ENCODE results near the gene DNAJB7.
"Not testable (repeated sequence)": the region's sequence is repeated elsewhere in the genome, so short reads cannot be mapped to it uniquely, and the experiment has no call there.

The DNAJB7 gene

DNA sequence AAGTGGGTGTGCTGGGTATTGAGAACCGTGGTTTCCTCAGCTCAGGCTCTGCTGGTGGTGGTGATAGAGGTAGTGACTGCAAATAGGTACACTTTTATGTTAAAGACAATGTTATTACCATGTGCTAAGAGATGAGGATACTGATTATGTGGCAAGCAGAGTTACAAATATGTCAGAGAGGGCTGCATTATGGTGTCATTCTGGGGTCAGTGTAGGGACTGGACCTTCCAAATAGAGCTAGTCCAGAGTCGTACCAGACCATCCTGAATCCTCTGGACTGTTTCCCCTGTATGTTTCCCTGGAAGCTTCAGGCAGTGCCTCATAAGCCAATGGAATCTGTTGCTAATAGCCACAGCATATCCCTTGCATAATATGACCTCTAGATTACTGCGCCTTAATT is at the start of gene DNAJB7:
DNAJB7 (minus strand) TSS at position 101 of the 400 bp plus-strand sequence. CDS start 119 bp downstream, outside the sequence.
- no peak for DNase-seq

- no peak for DNase-seq
These were observed 47.0 kb upstream of the DNAJB7 start for GRCh38 chr22:40908895-40909294.

GRCh38 chr22:40904101-40904500 is 42.2 kb upstream of the DNAJB7 start:
- DNase-seq = no peak

- no peak for DNase-seq
These were observed 37.0 kb upstream of the DNAJB7 start for GRCh38 chr22:40898850-40899357.

DNA sequence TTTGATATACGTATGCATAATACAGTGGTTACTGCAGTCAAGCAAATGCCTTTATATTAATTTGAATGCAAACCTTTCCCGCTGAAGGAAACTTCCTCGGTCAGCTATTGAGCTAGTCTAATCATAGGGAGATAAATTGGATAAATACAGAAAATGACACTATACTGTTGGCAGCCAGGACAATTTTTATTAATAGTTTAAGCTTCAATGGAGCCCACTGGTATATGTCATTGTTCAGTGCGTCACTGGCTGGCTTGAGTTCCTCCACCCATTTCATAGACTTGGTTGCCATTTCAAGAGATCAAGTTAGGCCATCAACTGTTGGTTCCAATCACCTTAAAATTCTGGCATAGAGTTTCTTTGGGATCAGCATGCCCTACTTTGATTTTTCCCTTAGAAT is 32.5 kb upstream of the DNAJB7 start:
- DNase-seq = no peak

- no peak for DNase-seq
These were observed 29.0 kb upstream of the DNAJB7 start for GRCh38 chr22:40890881-40891280.

DNA sequence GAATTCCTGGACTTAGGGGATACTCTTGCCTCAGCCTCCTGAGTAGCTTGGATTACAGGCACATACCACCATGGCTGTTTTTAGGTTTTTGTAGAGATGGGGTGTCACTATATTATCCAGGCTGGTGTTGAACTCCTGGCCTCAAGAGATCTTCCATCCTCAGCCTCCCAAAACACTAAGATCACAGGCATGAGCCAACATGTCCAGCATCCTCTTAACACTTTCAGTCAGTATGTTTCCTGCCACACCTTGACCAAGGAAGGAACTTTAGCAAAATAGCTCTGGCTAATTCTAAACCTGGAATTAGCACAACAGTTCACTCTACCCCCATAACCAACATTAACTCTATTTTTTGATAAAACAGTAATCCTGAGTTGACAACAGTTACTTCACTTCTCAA is 27.2 kb upstream of the DNAJB7 start:
- DNase-seq = no peak

- no peak for DNase-seq
These were observed 17.0 kb upstream of the DNAJB7 start for GRCh38 chr22:40878922-40879321.

DNA sequence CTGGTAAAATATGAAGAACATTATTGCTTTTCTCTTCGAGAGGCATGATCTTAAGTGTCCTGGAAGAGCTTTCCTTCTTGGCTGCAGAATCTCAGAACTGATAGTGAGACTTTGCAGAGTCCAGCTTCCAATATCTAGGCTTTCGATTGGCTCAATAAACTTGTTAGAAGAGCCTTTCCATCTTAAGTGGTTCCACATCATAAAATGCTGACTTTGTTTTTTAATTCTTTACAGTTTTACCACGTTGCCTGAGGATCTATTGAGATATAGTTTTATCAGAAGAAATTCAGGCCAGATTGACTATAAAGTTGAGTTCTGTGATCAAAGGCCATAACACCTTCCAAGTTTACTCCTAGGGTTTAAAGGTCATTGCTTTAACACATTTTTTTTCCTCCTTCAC is 15.6 kb upstream of the DNAJB7 start:
- no peak for DNase-seq

DNA sequence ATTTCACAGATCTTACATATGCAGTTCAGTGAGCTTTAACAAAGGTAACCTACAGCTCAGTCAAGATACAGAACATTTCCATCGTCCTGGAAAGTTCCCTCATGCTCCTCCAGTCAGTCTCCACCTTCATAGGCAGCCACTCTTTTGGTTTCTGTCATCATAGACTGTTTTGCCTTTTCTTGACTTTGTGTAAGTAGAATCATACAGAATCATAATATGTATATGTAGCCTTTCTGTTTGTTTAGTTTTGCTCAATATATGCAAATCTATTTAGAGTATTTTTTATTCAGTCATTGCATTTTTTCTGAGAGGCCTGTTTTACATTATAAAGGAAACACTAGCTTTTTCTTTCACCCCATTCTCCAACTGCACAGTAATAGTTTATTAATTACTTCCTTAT is 15.0 kb upstream of the DNAJB7 start:
- no peak for DNase-seq

DNA sequence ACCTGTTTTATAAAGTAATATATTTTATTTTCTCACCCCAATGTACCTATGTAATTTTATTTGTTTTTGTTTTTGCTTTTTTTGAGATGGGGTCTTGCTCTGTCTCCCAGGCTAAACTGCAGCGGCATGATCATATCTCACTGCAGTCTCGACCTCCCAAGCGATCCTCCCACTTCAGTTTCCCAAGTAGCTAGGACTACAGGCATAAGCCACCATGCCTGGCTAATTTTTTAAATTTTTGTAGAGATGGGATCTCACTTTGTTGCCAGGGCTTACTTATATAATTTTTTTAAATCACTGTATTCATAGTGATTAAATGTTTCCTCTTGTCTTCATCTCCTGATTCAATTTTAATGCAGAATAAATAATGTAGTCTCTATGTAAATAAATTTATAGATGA is 13.2 kb upstream of the DNAJB7 start:
- DNase-seq = no peak

DNA sequence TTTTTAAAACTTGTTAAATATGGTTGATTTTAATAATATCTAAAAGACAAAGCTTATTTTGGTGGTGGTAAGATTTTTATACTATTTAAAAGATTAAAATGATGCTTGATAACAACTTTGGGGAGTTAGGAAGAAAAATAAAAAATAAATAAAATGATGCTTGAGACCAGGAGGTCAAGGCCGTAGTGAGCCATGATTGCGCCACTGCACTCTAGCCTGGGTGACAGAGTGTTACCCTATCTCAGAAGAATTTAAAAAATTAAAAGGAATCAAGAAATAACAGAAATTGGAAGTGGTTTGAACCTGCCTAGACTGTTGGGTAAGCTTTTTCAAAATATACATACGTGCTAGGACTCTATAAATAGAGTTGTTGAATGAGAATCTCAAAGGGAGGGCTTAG is 12.1 kb upstream of the DNAJB7 start:
- DNase-seq = no peak

GRCh38 chr22:40868379-40868778 is 6.5 kb upstream of the DNAJB7 start:
- not testable (repeated sequence) for DNase-seq

GRCh38 chr22:40867109-40867508 is 5.2 kb upstream of the DNAJB7 start:
- no peak for DNase-seq

DNA sequence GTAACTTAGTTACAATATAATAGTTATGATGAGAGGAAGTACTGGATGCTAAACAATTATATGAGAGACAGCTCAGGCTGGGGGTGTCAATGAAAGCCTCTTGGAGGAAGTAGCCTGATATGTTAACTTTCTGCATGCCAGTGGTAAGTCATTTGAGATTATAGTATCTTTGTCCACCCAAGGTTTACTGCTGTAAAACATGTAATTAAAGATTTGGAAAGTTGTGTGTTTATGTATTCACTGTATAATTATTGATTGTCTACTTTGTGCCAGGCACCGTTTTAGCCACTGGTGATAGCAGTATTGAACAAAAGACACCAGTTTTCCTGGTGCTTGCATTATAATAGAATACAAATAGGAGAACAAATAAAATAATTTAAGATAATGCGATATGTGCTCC is 624 bp upstream of the DNAJB7 start:
- no peak for DNase-seq

DNA sequence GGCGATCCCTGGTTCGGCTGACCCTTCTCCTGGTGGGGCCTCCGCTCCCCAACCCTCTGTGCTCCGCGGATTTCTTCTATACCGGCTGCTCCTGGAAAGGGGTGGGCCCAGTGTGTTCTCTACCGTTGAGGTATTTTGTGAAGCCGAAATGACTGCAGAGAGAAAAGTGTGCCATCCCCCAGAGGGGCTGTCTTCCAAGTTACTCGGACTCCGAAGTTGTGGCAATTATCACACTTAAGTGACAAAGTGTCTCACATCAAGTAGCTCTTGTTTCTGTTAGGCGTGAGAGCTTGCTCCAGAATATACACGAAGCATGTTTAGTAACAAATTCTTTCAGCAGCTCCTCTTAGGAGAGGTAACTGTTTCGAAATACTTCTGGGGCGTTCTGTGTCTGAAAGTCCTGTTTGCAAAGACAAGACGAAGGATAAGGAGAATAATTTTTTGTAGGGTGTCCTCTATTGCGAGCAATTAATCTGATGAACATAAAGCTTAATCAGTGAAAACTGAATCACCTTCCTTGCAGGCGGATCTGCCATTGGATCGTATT is 4.5 kb downstream of the DNAJB7 start:
- no peak for DNase-seq

GRCh38 chr22:40856513-40857308 is 5.2 kb downstream of the DNAJB7 start, which contains the start of the genes ST13 and XPNPEP3:
Gene ST13, minus strand, starts transcription at chr22:40856639. Its CDS starts 99 bp downstream, at chr22:40856540.
Gene XPNPEP3, plus strand, starts transcription at chr22:40857148. Its CDS starts 34 bp downstream, at chr22:40857182.
- DNase-seq = peak; percentile 27

DNA sequence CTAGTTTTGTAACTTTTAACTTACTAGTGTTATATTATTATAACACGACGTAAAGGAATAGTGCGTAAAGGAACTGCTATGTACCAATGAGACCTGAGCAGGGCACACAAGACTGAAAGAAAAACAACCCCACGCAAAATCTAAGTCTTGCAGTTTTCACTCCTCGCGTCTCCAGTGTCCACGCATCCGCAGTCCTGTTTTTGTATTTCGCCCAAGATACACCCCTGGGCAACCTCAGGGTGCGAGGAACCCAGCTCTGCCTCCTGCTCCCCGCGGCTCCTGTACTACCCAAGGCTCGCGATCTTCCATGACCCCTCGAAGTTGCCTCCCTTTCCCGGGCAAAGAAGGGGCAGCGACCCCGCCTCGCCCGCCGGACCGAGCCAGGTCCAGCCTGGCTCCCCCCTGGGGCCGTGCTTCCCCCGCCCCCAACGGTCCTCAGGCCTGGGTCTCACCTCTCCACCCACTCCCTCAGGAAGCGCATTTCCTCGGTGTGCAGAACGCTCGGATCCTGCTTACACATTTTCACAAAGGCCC is 5.9 kb downstream of the DNAJB7 start:
- no peak for DNase-seq

DNA sequence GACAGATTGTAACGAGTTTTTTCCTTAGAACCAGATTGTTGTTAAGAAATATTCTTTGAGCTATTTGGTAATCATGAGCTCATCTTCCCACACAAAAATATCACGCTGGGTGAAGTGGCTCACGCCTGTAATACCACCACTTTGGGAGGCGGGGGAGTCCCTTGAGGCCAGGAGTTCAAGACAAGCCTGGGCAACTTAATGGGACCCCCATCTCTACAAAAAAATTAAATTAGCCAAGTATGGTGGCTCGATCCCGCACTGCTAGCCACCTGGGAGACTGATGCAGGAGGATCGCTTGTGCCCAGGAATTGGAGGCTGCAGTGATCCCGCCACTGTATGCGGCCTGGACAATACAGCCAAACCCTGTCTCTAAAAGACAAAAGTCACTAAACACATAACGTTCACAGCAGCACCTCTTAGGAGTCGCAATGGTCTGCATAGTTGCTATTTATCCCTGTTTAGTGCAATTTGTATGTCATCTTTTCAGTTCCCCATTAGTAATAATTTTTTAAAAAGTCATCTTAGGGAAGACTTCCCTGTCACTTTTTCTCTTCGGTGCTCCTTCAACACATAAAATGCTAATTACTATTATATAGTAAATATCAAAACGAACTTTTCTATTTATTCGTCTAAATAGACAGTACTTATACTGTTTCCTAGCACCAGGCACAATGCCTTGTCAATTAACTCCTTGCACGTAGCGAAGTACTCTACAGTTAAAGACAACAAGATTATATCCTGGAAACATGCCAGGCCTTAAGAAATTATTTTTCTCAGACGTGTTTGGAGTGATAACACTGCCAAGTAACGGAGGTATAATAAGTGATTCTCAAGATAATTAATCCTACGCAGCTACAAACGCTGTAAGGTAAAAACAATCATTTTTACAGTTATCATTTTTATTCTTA is 6.6 kb downstream of the DNAJB7 start:
- no peak for DNase-seq

DNA sequence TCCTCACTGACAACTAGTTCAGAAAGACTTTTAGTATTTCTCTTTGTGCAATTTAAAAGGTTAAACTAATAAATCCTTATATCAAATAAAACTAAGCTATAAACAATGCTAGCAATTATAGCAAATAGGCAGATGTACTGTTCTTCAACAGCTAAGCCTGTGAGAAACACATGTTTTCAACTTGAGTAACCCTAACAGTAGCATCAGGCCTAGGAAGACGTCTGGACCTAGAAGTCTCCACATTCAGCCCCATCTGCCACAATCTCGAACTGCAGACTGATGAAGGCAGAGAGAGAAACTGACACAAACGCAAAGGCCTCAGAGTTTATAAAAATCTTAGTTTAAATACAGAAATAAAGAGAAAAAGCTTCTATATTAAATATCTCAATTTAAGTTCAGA is 8.0 kb downstream of the DNAJB7 start:
- DNase-seq = no peak

GRCh38 chr22:40853333-40853732 is 8.6 kb downstream of the DNAJB7 start:
- DNase-seq = no peak

GRCh38 chr22:40845816-40846215 is 16.1 kb downstream of the DNAJB7 start:
- DNase-seq = not testable (repeated sequence)

DNA sequence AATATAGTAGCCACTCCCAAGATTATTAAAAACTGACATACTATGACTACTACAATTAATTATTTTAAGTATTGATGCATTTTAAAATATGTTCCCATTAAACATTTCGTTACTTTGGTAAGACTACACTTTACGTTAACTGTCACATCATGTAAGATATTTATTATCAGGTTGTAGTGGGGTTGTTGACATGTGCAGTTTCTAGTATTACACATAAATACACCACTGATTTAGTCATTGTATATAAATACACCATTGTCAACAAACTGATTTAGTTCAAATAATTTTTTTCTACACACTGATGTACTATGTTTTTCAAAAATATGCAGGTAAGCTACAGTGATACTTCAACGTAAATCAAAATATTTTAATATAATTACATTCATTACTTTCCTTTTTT is 17.0 kb downstream of the DNAJB7 start:
- no peak for DNase-seq

Data from 8988T (cell line).